ENCODE measurements around the gene ADRM1.

The ADRM1 gene

GRCh38 chr20:62285722-62286121 is 17.1 kb upstream of the ADRM1 start:
- no peaks in the 10 kb centered on the region for H3K27me3 ChIP-seq (replicated peaks; ENCODE audit: control insufficient read depth, insufficient read depth, low read length)
- H3K36me3 ChIP-seq (ENCODE audit: control insufficient read depth, insufficient read depth, low read length) = peaks cover 36% of the 10 kb centered on the region
- no peak overlapping the region for H3K4me3 ChIP-seq (replicated peaks; ENCODE audit: low read depth, low read length)
- no peak for DNase-seq (ENCODE audit: extremely low read depth, insufficient read length)
- TF ChIP-seq, protein P1, sequence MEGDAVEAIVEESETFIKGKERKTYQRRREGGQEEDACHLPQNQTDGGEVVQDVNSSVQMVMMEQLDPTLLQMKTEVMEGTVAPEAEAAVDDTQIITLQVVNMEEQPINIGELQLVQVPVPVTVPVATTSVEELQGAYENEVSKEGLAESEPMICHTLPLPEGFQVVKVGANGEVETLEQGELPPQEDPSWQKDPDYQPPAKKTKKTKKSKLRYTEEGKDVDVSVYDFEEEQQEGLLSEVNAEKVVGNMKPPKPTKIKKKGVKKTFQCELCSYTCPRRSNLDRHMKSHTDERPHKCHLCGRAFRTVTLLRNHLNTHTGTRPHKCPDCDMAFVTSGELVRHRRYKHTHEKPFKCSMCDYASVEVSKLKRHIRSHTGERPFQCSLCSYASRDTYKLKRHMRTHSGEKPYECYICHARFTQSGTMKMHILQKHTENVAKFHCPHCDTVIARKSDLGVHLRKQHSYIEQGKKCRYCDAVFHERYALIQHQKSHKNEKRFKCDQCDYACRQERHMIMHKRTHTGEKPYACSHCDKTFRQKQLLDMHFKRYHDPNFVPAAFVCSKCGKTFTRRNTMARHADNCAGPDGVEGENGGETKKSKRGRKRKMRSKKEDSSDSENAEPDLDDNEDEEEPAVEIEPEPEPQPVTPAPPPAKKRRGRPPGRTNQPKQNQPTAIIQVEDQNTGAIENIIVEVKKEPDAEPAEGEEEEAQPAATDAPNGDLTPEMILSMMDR (IDR thresholded peaks at IDR 0.05; ENCODE audit: insufficient read depth, low read length, poor library complexity, severe bottlenecking) = no peak

GRCh38 chr20:62286493-62287064 is 16.2 kb upstream of the ADRM1 start:
- Histone ChIP-seq H3K27me3 (replicated peaks; ENCODE audit: control insufficient read depth, insufficient read depth, low read length) (no peaks in the 10 kb centered on the region), H3K36me3 (ENCODE audit: control insufficient read depth, insufficient read depth, low read length) (peaks cover 30% of the 10 kb centered on the region), H3K4me3 (replicated peaks; ENCODE audit: low read depth, low read length) (no peak overlapping the region)
- TF ChIP-seq, protein P1 (IDR thresholded peaks at IDR 0.05; ENCODE audit: insufficient read depth, low read length, poor library complexity, severe bottlenecking) = no peak
- DNase-seq (ENCODE audit: extremely low read depth, insufficient read length) = no peak

GRCh38 chr20:62287129-62287528 is 15.7 kb upstream of the ADRM1 start:
- TF ChIP-seq, protein P1 (IDR thresholded peaks at IDR 0.05; ENCODE audit: insufficient read depth, low read length, poor library complexity, severe bottlenecking) = no peak
- DNase-seq (ENCODE audit: extremely low read depth, insufficient read length) = no peak
- H3K36me3 ChIP-seq (ENCODE audit: control insufficient read depth, insufficient read depth, low read length) = peaks cover 28% of the 10 kb centered on the region
- H3K4me3 ChIP-seq (replicated peaks; ENCODE audit: low read depth, low read length) = no peak overlapping the region
- no peaks in the 10 kb centered on the region for H3K27me3 ChIP-seq (replicated peaks; ENCODE audit: control insufficient read depth, insufficient read depth, low read length)

- DNase-seq (ENCODE audit: extremely low read depth, insufficient read length) = no peak
- TF ChIP-seq, protein P1 (IDR thresholded peaks at IDR 0.05; ENCODE audit: insufficient read depth, low read length, poor library complexity, severe bottlenecking) = no peak
- no peaks in the 10 kb centered on the region for H3K27me3 ChIP-seq (replicated peaks; ENCODE audit: control insufficient read depth, insufficient read depth, low read length)
- H3K4me3 ChIP-seq (replicated peaks; ENCODE audit: low read depth, low read length) = no peak overlapping the region
- peaks cover 28% of the 10 kb centered on the region for H3K36me3 ChIP-seq (ENCODE audit: control insufficient read depth, insufficient read depth, low read length)
Measured at GRCh38 chr20:62287759-62288534, 14.8 kb upstream of the ADRM1 start.

GRCh38 chr20:62288535-62289105 is 14.2 kb upstream of the ADRM1 start:
- TF ChIP-seq, protein P1 (IDR thresholded peaks at IDR 0.05; ENCODE audit: insufficient read depth, low read length, poor library complexity, severe bottlenecking) = no peak
- H3K4me3 ChIP-seq (replicated peaks; ENCODE audit: low read depth, low read length) = no peak overlapping the region
- H3K36me3 ChIP-seq (ENCODE audit: control insufficient read depth, insufficient read depth, low read length) = peaks cover 26% of the 10 kb centered on the region
- no peaks in the 10 kb centered on the region for H3K27me3 ChIP-seq (replicated peaks; ENCODE audit: control insufficient read depth, insufficient read depth, low read length)
- no peak for DNase-seq (ENCODE audit: extremely low read depth, insufficient read length)

All from GM06990 (cell line).